ENCODE results near the gene ITGBL1.

DNA sequence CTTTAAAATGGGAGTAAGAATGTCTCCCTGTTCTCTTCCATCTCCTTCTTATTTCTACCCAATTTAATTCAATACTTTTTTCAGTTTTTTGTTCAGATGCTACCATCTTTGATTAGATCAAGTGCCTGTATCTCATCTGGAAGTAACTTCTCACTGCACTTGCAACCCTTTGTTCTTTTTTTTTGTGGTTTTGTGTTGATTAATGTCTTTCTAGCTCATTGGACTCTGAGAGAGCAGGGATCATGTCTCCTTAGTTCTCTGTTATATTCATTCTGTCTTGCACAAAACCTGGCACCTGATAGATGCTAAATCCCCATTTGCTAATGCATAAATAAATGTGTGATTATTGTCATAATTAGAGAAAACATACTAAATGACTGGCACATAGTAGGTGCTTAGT is 834 bp upstream of the ITGBL1 start:
- TF ChIP-seq CTCF (IDR thresholded peaks at IDR 0.05), result no peak
- no peak for TF ChIP-seq EZH2 (IDR thresholded peaks at IDR 0.05; ENCODE audit: borderline replicate concordance, insufficient read depth, low read depth, low read length, poor library complexity, severe bottlenecking)

Measured in B cell (primary cell).